ENCODE measurements around the gene BMX.
A peak's percentile ranks its signal among the peaks of the same experiment; 100 is the strongest.

BMX gene
- 0 reads per million in 3 donors for total RNA-seq

GRCh38 chrX:15500497-15500966 is at the start of gene BMX:
Gene BMX, plus strand, starts transcription at chrX:15500807. Its CDS starts 7,547 bp downstream, at chrX:15508354.
- Histone ChIP-seq H3K9me3 (ENCODE audit: control insufficient read depth, low read length) (no peaks in the 10 kb centered on the region), H3K4me3 (ENCODE audit: insufficient read depth, low read depth, low read length, poor library complexity, severe bottlenecking) (no peak within 1 kb of the TSS), H3K27ac (ENCODE audit: insufficient read depth, low read length, poor library complexity, severe bottlenecking) (no peak within 1 kb of the TSS), H3K36me3 (ENCODE audit: control insufficient read depth, insufficient read depth, low read length) (no peaks in the 10 kb centered on the region), H3K27me3 (replicated peaks; ENCODE audit: control insufficient read depth, insufficient read depth, low read length, poor library complexity, severe bottlenecking) (no peaks in the 10 kb centered on the region), H3K4me1 (ENCODE audit: control insufficient read depth, insufficient read depth, low read length, poor library complexity, severe bottlenecking) (no peaks in the 10 kb centered on the region)
- DNase-seq, result no peak

- DNase-seq, result no peak
- no peak overlapping the region for H3K4me3 ChIP-seq (ENCODE audit: insufficient read depth, low read depth, low read length, poor library complexity, severe bottlenecking)
- H3K36me3 ChIP-seq (ENCODE audit: control insufficient read depth, insufficient read depth, low read length), result no peaks in the 10 kb centered on the region
- H3K27ac ChIP-seq (ENCODE audit: insufficient read depth, low read length, poor library complexity, severe bottlenecking), result no peak overlapping the region
- no peaks in the 10 kb centered on the region for H3K9me3 ChIP-seq (ENCODE audit: control insufficient read depth, low read length)
- H3K27me3 ChIP-seq (replicated peaks; ENCODE audit: control insufficient read depth, insufficient read depth, low read length, poor library complexity, severe bottlenecking), result no peaks in the 10 kb centered on the region
- no peaks in the 10 kb centered on the region for H3K4me1 ChIP-seq (ENCODE audit: control insufficient read depth, insufficient read depth, low read length, poor library complexity, severe bottlenecking)
Observed at GRCh38 chrX:15451913-15452312, 48.7 kb upstream of the BMX start.

- Histone ChIP-seq H3K4me3 (ENCODE audit: insufficient read depth, low read depth, low read length, poor library complexity, severe bottlenecking) (no peak overlapping the region), H3K27me3 (replicated peaks; ENCODE audit: control insufficient read depth, insufficient read depth, low read length, poor library complexity, severe bottlenecking) (no peaks in the 10 kb centered on the region), H3K9me3 (ENCODE audit: control insufficient read depth, low read length) (no peaks in the 10 kb centered on the region), H3K36me3 (ENCODE audit: control insufficient read depth, insufficient read depth, low read length) (no peaks in the 10 kb centered on the region), H3K27ac (ENCODE audit: insufficient read depth, low read length, poor library complexity, severe bottlenecking) (no peak overlapping the region), H3K4me1 (ENCODE audit: control insufficient read depth, insufficient read depth, low read length, poor library complexity, severe bottlenecking) (no peaks in the 10 kb centered on the region)
- DNase-seq, result no peak
Observed at GRCh38 chrX:15464704-15465103, 35.9 kb upstream of the BMX start.

GRCh38 chrX:15465347-15465746 is 35.3 kb upstream of the BMX start:
- no peaks in the 10 kb centered on the region for H3K4me1 ChIP-seq (ENCODE audit: control insufficient read depth, insufficient read depth, low read length, poor library complexity, severe bottlenecking)
- no peak overlapping the region for H3K4me3 ChIP-seq (ENCODE audit: insufficient read depth, low read depth, low read length, poor library complexity, severe bottlenecking)
- H3K9me3 ChIP-seq (ENCODE audit: control insufficient read depth, low read length), result no peaks in the 10 kb centered on the region
- H3K36me3 ChIP-seq (ENCODE audit: control insufficient read depth, insufficient read depth, low read length), result no peaks in the 10 kb centered on the region
- no peaks in the 10 kb centered on the region for H3K27me3 ChIP-seq (replicated peaks; ENCODE audit: control insufficient read depth, insufficient read depth, low read length, poor library complexity, severe bottlenecking)
- DNase-seq, result no peak
- H3K27ac ChIP-seq (ENCODE audit: insufficient read depth, low read length, poor library complexity, severe bottlenecking), result no peak overlapping the region

- Histone ChIP-seq H3K4me3 (ENCODE audit: insufficient read depth, low read depth, low read length, poor library complexity, severe bottlenecking) (no peak overlapping the region), H3K9me3 (ENCODE audit: control insufficient read depth, low read length) (no peaks in the 10 kb centered on the region), H3K27me3 (replicated peaks; ENCODE audit: control insufficient read depth, insufficient read depth, low read length, poor library complexity, severe bottlenecking) (no peaks in the 10 kb centered on the region), H3K36me3 (ENCODE audit: control insufficient read depth, insufficient read depth, low read length) (no peaks in the 10 kb centered on the region), H3K27ac (ENCODE audit: insufficient read depth, low read length, poor library complexity, severe bottlenecking) (no peak overlapping the region), H3K4me1 (ENCODE audit: control insufficient read depth, insufficient read depth, low read length, poor library complexity, severe bottlenecking) (no peaks in the 10 kb centered on the region)
- no peak for DNase-seq
Observed at GRCh38 chrX:15465896-15466651, 34.5 kb upstream of the BMX start.

GRCh38 chrX:15468036-15468435 is 32.6 kb upstream of the BMX start:
- Histone ChIP-seq H3K9me3 (ENCODE audit: control insufficient read depth, low read length) (no peaks in the 10 kb centered on the region), H3K27me3 (replicated peaks; ENCODE audit: control insufficient read depth, insufficient read depth, low read length, poor library complexity, severe bottlenecking) (no peaks in the 10 kb centered on the region), H3K27ac (ENCODE audit: insufficient read depth, low read length, poor library complexity, severe bottlenecking) (no peak overlapping the region), H3K4me1 (ENCODE audit: control insufficient read depth, insufficient read depth, low read length, poor library complexity, severe bottlenecking) (no peaks in the 10 kb centered on the region), H3K4me3 (ENCODE audit: insufficient read depth, low read depth, low read length, poor library complexity, severe bottlenecking) (no peak overlapping the region), H3K36me3 (ENCODE audit: control insufficient read depth, insufficient read depth, low read length) (no peaks in the 10 kb centered on the region)
- no peak for DNase-seq

GRCh38 chrX:15469613-15470012 is 31.0 kb upstream of the BMX start:
- H3K36me3 ChIP-seq (ENCODE audit: control insufficient read depth, insufficient read depth, low read length), result no peaks in the 10 kb centered on the region
- no peaks in the 10 kb centered on the region for H3K27me3 ChIP-seq (replicated peaks; ENCODE audit: control insufficient read depth, insufficient read depth, low read length, poor library complexity, severe bottlenecking)
- no peak overlapping the region for H3K27ac ChIP-seq (ENCODE audit: insufficient read depth, low read length, poor library complexity, severe bottlenecking)
- no peak overlapping the region for H3K4me3 ChIP-seq (ENCODE audit: insufficient read depth, low read depth, low read length, poor library complexity, severe bottlenecking)
- H3K4me1 ChIP-seq (ENCODE audit: control insufficient read depth, insufficient read depth, low read length, poor library complexity, severe bottlenecking), result no peaks in the 10 kb centered on the region
- no peaks in the 10 kb centered on the region for H3K9me3 ChIP-seq (ENCODE audit: control insufficient read depth, low read length)
- no peak for DNase-seq

- Histone ChIP-seq H3K4me1 (ENCODE audit: control insufficient read depth, insufficient read depth, low read length, poor library complexity, severe bottlenecking) (no peaks in the 10 kb centered on the region), H3K36me3 (ENCODE audit: control insufficient read depth, insufficient read depth, low read length) (no peaks in the 10 kb centered on the region), H3K27me3 (replicated peaks; ENCODE audit: control insufficient read depth, insufficient read depth, low read length, poor library complexity, severe bottlenecking) (no peaks in the 10 kb centered on the region), H3K9me3 (ENCODE audit: control insufficient read depth, low read length) (no peaks in the 10 kb centered on the region), H3K27ac (ENCODE audit: insufficient read depth, low read length, poor library complexity, severe bottlenecking) (no peak overlapping the region), H3K4me3 (ENCODE audit: insufficient read depth, low read depth, low read length, poor library complexity, severe bottlenecking) (no peak overlapping the region)
- DNase-seq, result peak; percentile 2 to 9 (median 7)
Observed at GRCh38 chrX:15471028-15471427, 29.6 kb upstream of the BMX start.

GRCh38 chrX:15472531-15472930 is 28.1 kb upstream of the BMX start:
- Histone ChIP-seq H3K4me1 (ENCODE audit: control insufficient read depth, insufficient read depth, low read length, poor library complexity, severe bottlenecking) (no peaks in the 10 kb centered on the region), H3K36me3 (ENCODE audit: control insufficient read depth, insufficient read depth, low read length) (no peaks in the 10 kb centered on the region), H3K27me3 (replicated peaks; ENCODE audit: control insufficient read depth, insufficient read depth, low read length, poor library complexity, severe bottlenecking) (no peaks in the 10 kb centered on the region), H3K9me3 (ENCODE audit: control insufficient read depth, low read length) (no peaks in the 10 kb centered on the region), H3K4me3 (ENCODE audit: insufficient read depth, low read depth, low read length, poor library complexity, severe bottlenecking) (no peak overlapping the region), H3K27ac (ENCODE audit: insufficient read depth, low read length, poor library complexity, severe bottlenecking) (no peak overlapping the region)
- DNase-seq, result no peak

- Histone ChIP-seq H3K4me1 (ENCODE audit: control insufficient read depth, insufficient read depth, low read length, poor library complexity, severe bottlenecking) (no peaks in the 10 kb centered on the region), H3K9me3 (ENCODE audit: control insufficient read depth, low read length) (no peaks in the 10 kb centered on the region), H3K36me3 (ENCODE audit: control insufficient read depth, insufficient read depth, low read length) (no peaks in the 10 kb centered on the region), H3K4me3 (ENCODE audit: insufficient read depth, low read depth, low read length, poor library complexity, severe bottlenecking) (no peak overlapping the region), H3K27ac (ENCODE audit: insufficient read depth, low read length, poor library complexity, severe bottlenecking) (no peak overlapping the region), H3K27me3 (replicated peaks; ENCODE audit: control insufficient read depth, insufficient read depth, low read length, poor library complexity, severe bottlenecking) (no peaks in the 10 kb centered on the region)
- no peak for DNase-seq
Observed at GRCh38 chrX:15474028-15474427, 26.6 kb upstream of the BMX start.

All from effector memory CD4-positive, alpha-beta T cell (primary cell).